SH-SY5Y (cell line): ENCODE results near the gene LNX1.

Experiments
- GATA2 ChIP-seq: IDR thresholded peaks from 2 replicates; pipeline ENCODE4 v1.6.1; 2011; ENCODE audit warnings: mild to moderate bottlenecking, low read depth, low read length
- GATA3 ChIP-seq: IDR thresholded peaks from 2 replicates; pipeline ENCODE4 v1.6.1; 2011; ENCODE audit warnings: low read depth, mild to moderate bottlenecking, low read length, moderate library complexity

Gene LNX1

DNA sequence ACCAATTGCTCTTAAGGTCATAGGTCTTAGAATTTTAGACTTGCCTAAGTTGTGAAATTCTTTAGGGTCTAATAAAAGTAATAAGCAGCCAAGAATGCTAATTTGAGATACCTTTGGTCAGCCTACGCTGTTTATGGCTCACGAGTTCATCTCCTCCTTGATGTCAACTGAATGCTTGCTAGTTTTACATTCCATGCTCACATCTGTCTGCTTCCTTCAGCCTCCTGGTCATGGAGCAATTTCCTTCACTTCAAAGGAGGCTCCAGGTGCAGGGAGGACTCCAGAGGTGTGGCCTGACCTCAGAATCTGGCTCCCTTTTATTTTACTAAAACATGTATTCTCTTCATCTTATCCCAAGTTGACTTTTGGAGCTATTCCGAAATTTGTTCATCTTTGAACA, 23.3 kb upstream of the LNX1 start:
- TF ChIP-seq GATA3 (no peak), GATA2 (no peak)

DNA sequence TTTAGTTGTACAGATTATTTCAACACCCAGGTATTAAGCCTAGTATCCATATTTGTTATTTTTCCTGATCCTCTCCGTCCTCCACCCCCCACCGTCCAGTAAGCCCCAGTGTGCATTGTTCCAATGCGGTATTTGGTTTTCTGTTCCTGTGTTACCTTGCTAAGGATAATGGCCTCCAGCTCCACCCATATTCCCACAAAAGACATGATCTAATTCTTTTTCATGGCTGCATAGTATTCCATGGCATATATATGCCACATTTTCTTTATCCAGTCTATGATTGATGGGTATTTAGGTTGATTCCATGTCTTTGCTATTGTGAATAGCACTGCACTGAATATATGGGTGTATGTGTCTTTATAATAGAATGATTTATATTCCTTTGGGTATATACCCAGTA, 22.1 kb upstream of the LNX1 start:
- TF ChIP-seq GATA3, result no peak
- no peak for TF ChIP-seq GATA2

DNA sequence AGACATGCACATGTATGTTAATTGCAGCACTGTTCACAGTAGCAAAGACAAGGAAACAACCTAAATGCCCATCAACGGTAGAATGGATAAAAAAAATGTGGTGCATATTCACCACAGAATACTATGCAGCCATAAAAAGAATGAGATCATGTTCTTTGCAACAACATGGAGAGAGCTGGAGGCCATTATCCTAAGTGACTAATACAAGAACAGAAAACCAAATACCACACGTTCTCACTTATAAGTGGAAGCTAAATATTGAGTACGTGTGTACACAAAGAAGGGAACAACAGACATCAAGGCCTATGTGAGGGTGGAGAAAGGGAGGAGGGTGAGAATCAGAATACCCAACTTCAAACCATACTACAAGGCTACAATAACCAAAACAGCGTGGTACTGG, 17.4 kb upstream of the LNX1 start:
- TF ChIP-seq GATA2, result no peak
- no peak for TF ChIP-seq GATA3

DNA sequence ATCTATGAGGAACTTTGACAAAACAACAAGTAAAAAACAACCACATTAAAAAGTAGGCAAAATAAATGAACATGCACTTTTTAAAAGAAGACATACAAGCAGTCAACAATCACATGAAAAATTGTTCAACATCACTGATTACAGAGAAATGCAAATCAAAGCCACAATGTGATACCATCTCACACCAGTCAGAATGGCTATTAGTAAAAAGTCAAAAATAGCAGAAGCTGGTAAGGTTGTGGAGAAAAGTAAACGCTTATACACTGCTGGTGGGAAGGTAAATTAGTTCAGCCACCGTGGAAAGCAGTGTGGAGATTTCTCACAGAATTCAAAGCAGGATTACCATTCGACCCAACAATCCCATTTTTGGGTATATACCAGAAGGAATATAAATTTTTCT, 17.0 kb upstream of the LNX1 start:
- TF ChIP-seq GATA2, result no peak
- no peak for TF ChIP-seq GATA3

DNA sequence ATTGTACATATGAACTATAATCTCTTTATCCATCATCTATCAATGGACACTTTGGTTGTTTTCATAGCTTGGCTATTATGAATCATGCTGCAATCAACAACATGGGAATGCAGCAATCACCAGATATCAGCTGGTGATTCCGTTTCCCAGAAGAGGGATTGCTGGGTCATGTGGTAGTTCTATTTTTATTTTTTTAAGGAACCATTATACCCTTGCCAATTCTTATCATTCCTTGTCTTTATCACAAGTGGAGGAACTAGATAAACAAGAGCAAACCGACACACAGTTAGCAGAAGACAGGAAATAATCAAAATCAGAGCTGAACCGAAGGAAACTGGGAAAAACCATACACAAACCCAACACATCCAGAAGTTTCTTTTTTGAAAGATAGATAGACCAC, 14.5 kb upstream of the LNX1 start:
- TF ChIP-seq GATA2 (no peak), GATA3 (no peak)

DNA sequence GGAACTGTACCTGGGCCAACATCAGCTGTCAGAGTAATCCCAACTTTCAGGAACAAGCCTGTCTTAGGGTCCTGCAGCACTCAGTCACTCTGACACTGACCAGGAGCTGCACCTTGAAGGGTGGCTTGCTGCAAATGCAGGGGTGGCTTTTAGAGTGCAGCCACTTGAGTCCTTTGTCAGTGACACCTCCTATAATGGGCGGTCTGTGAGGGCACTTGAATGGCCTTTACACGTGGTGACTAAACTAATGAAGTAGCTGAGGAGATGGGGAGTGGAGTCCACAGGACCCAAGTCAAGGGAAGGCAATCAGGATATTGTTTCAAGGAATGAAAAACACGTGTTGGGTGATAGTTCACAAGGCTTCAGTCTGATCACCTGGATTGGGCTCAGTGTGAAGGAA, 11.1 kb upstream of the LNX1 start:
- no peak for TF ChIP-seq GATA3
- no peak for TF ChIP-seq GATA2

DNA sequence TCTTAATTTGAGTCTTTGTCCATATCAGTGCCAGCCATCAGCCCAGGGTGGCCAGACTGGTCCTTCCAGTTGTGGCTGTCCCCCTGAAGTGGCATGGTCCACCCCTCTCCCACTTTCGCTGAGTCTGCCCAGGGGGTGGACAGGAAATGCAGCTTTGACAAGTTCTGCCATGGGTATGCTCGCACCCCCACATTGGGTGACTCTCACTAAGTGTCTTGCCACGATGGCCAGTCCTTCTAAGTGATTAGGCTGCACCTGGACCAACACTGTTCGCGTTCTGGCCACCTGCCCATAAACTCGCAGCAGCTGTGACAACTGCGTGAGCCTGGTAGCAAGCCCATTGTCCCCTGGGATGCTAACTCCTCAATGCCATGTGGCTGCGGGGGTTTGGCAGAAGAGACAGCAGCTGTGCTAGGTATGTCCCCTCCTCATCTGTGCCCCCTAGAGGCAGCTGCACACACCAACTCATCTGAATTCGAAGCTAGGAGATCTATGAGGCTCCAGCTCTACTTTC, 10.0 kb upstream of the LNX1 start:
- TF ChIP-seq GATA3, result no peak
- TF ChIP-seq GATA2, result no peak

DNA sequence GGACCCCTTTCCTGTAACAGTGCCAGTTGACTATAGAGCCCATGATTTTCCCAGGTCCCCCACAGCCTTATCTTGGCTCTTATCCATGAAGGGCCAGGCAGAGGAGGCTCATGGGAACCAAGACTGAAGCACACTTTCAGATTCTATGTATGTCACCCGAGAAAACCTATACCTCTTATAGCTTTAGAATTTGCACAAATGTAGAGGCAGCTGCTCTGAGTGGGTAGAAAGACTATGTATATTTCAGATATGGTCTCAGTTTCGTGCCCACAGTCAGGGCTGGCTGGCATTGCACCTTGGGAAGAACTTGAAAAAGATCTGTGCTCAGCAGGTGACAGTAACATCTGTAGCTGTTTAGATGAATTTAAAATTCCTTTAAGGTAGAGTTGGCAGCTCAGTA, 8.3 kb upstream of the LNX1 start:
- TF ChIP-seq GATA3 (no peak), GATA2 (no peak)

DNA sequence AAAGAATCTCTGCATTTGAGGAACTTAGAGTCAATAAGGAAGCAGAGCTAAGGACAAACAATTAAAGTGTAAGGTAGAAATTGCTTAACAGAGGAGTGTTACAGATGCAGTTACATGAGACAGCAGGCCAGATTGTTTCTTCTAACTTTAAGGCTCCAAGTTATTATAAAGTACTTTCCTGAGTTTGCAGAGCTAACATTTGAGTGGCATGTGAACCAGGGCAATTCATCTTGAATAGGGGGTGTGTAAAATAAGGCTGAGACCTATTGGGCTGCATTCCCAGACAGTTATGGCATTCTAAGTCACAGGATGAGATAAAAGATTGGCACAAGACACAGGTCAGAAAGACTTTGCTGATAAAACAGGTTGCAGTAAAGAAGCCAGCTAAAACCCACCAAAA, 7.6 kb upstream of the LNX1 start:
- TF ChIP-seq GATA3 (no peak), GATA2 (no peak)

DNA sequence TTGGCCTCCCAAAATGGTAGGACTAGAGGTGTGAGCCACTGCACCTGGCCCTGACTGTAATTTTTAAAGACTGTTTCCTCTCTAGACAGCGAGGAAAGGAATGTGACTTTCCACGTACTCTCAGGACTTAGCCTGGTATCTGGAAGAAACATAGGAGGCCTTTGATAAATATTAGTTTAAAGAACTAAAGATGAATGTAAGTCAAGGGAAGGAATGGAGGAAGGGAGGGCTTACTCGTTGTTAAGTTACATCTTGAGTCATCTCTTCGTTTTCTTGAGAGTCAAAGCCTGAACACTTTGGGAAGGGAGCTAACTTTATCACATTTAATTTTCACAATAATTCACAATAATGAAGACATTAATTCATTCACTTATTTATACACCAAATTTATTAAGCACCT, 7.2 kb upstream of the LNX1 start:
- TF ChIP-seq GATA3 (no peak), GATA2 (no peak)

DNA sequence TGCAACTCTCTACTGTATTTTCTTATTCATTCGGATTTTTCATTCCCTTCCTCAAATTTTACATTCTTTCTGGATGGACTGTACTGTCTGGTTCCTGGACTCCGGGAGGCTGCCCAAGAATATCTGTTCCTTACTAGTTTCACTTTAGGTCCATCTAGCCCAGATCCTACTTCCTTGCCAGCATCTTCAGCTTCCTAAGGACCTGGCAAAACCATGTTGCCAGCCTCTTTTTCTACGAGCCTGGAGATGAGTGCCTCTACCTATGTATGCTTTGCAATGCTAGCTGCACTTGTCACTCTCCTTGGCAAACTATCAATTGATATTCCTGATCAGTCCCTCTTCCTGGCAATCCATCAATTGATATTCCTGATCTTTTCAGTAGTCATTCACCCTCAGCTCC, 5.6 kb upstream of the LNX1 start:
- TF ChIP-seq GATA3, result no peak
- no peak for TF ChIP-seq GATA2

DNA sequence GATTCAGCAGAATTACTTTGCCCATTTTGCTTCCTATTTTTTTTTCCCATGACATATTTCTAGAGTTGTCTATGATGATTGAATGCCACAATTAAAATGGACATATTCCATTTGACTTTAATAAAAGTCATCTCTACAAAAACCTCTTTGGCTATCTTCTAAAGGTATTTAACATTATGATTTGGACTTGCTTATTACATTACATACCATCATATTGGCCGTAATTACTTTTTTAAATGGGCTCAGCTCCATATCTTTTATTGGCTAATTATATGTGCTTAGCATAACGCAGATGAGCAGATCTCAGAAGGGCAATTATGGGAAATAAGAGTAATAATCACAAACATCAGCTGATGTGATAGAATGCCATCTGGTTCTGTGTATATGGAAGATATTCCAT, 4.5 kb upstream of the LNX1 start:
- TF ChIP-seq GATA3 (no peak), GATA2 (no peak)

DNA sequence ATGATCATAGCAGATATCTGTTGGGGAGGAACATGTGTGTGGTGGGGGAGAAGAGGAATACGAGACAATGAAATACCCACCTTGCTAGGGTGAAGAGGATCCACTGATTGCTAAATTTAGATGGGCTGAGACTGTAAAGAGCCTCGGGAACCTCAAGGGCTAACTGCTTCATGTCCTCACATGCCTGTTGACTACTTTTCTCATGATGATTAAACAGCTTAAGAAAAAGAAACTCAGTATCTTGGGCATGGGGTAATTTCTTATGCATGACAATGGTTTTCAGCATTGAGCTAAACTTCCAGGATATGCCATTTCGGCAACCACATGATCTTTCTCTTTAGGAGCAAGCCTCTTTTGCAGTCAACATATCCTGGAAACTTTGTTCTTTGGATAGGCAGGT, 3.9 kb upstream of the LNX1 start:
- TF ChIP-seq GATA3 (no peak), GATA2 (no peak)

DNA sequence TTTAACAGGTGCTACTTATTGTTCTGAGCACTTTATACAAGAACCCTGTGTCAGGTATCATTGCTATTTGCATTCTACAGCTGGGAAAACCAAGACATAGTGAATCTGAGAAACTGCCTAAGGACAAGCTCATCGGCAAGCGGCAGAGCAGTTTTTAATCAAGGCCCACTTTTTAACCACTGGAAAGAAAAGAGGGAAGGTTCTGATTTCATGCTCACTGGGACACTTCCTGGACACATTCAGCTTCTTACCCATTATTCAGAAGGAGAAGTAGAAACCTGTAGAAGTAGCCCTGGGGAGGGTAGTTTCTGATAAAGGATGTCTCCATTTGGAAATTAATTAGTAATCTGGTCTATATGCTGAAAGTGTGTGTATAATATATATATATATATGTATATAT, 2.5 kb upstream of the LNX1 start:
- TF ChIP-seq GATA2 (no peak), GATA3 (no peak)

DNA sequence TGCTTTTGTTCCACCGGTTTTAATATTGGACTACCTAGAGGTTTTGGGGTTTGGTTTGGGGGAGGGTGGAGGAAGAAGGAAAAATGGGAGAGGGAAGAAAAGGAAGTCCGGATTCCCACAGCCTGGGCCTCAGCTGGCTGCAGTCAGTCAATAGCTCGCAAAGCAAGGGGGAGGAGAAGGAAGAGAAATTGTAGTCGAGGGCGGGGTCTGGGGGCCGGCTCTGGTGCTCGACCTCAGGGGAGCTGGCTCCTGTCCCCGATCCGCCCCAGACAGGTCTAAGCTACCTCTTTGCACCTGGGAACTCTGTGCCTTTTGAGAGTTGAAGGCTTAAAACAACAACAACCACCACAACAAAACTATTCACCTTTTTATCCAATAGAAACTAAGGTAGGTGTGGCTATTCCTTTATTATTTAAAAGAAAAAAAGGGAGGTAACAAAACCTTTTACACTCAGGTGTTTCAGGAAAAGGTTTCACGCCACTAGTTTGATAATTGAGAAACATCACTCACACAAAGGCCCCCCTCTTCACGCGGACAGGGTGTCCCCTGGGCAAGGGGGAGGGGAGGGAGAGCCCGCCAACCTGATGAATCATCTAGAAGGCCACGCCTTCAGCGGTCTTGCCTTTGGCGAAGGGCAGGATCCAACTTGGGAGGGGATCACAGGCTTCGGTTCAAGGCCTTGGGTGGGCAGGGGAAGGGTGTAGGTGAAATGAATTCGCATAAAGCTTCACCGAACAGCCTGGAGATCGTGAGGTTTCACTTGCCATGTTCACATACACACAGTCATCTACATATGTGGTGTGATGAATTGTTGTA, 1.6 kb upstream of the LNX1 start:
- TF ChIP-seq GATA3 (no peak), GATA2 (no peak)
